Measurements from ENCODE around the gene ALOX12B. TPM values are rescaled to one million over a fixed set of nuclear protein-coding genes. Genes with fewer than 3 reads are reported as not detected.

ALOX12B gene
- polyA plus RNA-seq, 1 of the 3 experiments (the other 2 are of a cell fraction) = 0.20 TPM

DNA sequence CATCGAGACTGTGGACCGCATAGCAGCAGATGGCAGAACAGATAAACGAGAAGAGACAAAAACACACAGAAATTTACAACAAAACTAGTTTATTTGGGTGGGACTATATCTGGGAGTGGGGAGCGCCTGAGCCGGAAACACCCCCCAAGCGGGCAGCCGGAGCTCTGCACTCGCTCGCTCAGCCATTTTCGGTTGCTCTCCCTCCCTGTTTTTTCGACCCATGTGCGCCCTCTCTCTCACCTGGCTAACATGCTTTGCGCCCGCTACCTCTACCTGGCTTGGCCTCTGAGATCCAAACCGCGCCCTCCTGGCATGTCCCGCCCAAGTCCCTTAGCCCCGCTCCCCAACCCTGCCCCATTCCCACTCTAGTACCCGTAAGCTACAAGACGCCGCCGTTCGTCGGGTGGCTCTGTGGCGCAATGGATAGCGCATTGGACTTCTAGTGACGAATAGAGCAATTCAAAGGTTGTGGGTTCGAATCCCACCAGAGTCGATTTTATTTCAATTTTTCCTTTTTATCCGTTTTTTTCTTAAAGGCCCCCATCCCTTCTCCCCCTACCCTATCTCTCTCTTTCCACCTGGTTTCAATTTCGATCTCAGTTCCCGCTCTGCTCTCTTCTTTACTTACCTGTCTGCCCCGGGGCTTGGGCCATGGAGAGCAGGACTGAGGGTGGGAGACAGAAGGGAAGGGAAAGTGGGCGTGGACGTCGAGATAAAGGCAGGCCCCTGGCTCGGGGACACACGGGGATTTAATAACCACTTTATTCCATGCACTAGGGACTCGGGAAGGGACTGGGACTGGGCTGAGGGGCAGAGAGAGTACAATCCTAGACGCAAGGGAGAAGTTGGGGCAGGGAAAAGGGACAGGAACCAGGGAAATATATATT lies 33.2 kb upstream of the ALOX12B start (continued):
- TF ChIP-seq TAF1 (IDR thresholded peaks at IDR 0.05; ENCODE audit: borderline replicate concordance, low read depth, low read length) (no peak), SMC3 (IDR thresholded peaks at IDR 0.05; ENCODE audit: low read depth, low read length) (no peak), FOXJ3 (CRISPR knock-in tag; IDR thresholded peaks at IDR 0.05) (no peak), EZH2phosphoT487 (IDR thresholded peaks at IDR 0.05; ENCODE audit: borderline replicate concordance, low read depth) (no peak), RFX5 (IDR thresholded peaks at IDR 0.05; ENCODE audit: low read length) (no peak), TEAD4 (IDR thresholded peaks at IDR 0.05; ENCODE audit: borderline replicate concordance, insufficient read depth) (peak; percentile 90), CHD2 (IDR thresholded peaks at IDR 0.05; ENCODE audit: low read length, partially characterized antibody) (no peak), POLR2AphosphoS5 (IDR thresholded peaks at IDR 0.05; ENCODE audit: low read depth, low read length) (no peak), RAD21 (IDR thresholded peaks at IDR 0.05; ENCODE audit: low read length) (no peak), RXRA (IDR thresholded peaks at IDR 0.05; ENCODE audit: borderline replicate concordance, low read depth) (no peak)
- TF ChIP-seq, protein P1, sequence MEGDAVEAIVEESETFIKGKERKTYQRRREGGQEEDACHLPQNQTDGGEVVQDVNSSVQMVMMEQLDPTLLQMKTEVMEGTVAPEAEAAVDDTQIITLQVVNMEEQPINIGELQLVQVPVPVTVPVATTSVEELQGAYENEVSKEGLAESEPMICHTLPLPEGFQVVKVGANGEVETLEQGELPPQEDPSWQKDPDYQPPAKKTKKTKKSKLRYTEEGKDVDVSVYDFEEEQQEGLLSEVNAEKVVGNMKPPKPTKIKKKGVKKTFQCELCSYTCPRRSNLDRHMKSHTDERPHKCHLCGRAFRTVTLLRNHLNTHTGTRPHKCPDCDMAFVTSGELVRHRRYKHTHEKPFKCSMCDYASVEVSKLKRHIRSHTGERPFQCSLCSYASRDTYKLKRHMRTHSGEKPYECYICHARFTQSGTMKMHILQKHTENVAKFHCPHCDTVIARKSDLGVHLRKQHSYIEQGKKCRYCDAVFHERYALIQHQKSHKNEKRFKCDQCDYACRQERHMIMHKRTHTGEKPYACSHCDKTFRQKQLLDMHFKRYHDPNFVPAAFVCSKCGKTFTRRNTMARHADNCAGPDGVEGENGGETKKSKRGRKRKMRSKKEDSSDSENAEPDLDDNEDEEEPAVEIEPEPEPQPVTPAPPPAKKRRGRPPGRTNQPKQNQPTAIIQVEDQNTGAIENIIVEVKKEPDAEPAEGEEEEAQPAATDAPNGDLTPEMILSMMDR (IDR thresholded peaks at IDR 0.05) = peak; percentile 49
- TF ChIP-seq, protein P2, sequence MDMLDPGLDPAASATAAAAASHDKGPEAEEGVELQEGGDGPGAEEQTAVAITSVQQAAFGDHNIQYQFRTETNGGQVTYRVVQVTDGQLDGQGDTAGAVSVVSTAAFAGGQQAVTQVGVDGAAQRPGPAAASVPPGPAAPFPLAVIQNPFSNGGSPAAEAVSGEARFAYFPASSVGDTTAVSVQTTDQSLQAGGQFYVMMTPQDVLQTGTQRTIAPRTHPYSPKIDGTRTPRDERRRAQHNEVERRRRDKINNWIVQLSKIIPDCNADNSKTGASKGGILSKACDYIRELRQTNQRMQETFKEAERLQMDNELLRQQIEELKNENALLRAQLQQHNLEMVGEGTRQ (IDR thresholded peaks at IDR 0.05; ENCODE audit: borderline replicate concordance, low read depth, low read length) = no peak
- TF ChIP-seq, protein P3, sequence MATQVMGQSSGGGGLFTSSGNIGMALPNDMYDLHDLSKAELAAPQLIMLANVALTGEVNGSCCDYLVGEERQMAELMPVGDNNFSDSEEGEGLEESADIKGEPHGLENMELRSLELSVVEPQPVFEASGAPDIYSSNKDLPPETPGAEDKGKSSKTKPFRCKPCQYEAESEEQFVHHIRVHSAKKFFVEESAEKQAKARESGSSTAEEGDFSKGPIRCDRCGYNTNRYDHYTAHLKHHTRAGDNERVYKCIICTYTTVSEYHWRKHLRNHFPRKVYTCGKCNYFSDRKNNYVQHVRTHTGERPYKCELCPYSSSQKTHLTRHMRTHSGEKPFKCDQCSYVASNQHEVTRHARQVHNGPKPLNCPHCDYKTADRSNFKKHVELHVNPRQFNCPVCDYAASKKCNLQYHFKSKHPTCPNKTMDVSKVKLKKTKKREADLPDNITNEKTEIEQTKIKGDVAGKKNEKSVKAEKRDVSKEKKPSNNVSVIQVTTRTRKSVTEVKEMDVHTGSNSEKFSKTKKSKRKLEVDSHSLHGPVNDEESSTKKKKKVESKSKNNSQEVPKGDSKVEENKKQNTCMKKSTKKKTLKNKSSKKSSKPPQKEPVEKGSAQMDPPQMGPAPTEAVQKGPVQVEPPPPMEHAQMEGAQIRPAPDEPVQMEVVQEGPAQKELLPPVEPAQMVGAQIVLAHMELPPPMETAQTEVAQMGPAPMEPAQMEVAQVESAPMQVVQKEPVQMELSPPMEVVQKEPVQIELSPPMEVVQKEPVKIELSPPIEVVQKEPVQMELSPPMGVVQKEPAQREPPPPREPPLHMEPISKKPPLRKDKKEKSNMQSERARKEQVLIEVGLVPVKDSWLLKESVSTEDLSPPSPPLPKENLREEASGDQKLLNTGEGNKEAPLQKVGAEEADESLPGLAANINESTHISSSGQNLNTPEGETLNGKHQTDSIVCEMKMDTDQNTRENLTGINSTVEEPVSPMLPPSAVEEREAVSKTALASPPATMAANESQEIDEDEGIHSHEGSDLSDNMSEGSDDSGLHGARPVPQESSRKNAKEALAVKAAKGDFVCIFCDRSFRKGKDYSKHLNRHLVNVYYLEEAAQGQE (IDR thresholded peaks at IDR 0.05; ENCODE audit: low read depth, low read length) = no peak
